Brain microvascular endothelial cell (primary cell): Measurements from ENCODE around the gene ACTBL2.
"Not testable (repeated sequence)": the region's sequence is repeated elsewhere in the genome, so short reads cannot be mapped to it uniquely, and the experiment has no call there.

Experiments used
- DNase-seq: peaks from one replicate; pipeline ENCODE4 v3.0.0-alpha.2; 2020
- H3K27ac ChIP-seq: fragments of 250-450 bp; sonication (Bioruptor Pico); 2 replicates; pipeline ENCODE4 v1.5.1; 2020; ENCODE audit warnings: mild to moderate bottlenecking, moderate library complexity
- H3K27me3 ChIP-seq: fragments of 250-450 bp; sonication (Bioruptor Pico); replicated peaks from 2 replicates; pipeline ENCODE4 v1.5.1; 2020; ENCODE audit warnings: mild to moderate bottlenecking
- H3K36me3 ChIP-seq: fragments of 250-450 bp; sonication (Bioruptor Pico); replicated peaks from 2 replicates; pipeline ENCODE4 v1.5.1; 2020; ENCODE audit warnings: mild to moderate bottlenecking
- H3K4me3 ChIP-seq: 2 replicates; pipeline ENCODE4 v1.5.1; 2011; ENCODE audit warnings: low read depth, mild to moderate bottlenecking, control low read depth, low read length, moderate library complexity
- in situ Hi-C: cut with HindIII; loops from 2 replicates; pipeline ENCODE4 v1.10.0; 2017; ENCODE audit warnings: low sequenced_read_pairs, low pct_ligation_motif_present
- TF ChIP-seq, protein P1 (sequence below): IDR thresholded peaks from 2 replicates; pipeline ENCODE4 v1.5.1; 2011; ENCODE audit warnings: low read depth, mild to moderate bottlenecking, moderate library complexity, low read length, control low read depth, inconsistent platforms; ENCODE audit errors: missing control alignments

The ACTBL2 gene

DNA sequence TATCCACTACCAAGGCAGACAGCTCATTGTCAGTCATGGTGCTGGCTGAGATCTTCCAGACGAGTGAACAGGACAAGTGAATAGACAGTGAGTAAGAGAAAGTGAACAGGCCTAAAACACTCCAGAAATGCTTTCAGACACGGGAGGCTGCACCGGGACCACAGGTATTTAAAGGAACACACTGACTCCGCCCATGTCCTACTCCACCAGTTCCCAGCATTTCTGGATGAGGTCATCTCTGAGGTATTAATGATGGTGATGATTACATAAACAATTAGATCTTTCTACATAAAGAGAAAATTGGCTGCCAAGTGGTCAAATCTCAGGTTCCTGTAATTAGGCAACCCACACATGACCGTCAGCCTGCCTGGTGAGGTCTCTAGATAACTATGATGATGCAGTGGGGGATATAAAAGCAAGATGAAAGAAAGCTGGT, at the start of gene ACTBL2:
Gene ACTBL2 (minus strand): TSS at position 141 of the 436 bp plus-strand sequence. CDS start 104 bp downstream, at position 37.
- in situ Hi-C loops = loop anchor here (25.0 kb wide), 3 partner anchors 170 to 980 kb away; partner anchors contain the start of gene PLK2
- Histone ChIP-seq H3K4me3 (no peak within 1 kb of the TSS), H3K36me3 (no peaks in the 10 kb centered on the region), H3K27me3 (no peaks in the 10 kb centered on the region), H3K27ac (peak within 1 kb of the TSS; percentile 14)
- TF ChIP-seq, protein P1, sequence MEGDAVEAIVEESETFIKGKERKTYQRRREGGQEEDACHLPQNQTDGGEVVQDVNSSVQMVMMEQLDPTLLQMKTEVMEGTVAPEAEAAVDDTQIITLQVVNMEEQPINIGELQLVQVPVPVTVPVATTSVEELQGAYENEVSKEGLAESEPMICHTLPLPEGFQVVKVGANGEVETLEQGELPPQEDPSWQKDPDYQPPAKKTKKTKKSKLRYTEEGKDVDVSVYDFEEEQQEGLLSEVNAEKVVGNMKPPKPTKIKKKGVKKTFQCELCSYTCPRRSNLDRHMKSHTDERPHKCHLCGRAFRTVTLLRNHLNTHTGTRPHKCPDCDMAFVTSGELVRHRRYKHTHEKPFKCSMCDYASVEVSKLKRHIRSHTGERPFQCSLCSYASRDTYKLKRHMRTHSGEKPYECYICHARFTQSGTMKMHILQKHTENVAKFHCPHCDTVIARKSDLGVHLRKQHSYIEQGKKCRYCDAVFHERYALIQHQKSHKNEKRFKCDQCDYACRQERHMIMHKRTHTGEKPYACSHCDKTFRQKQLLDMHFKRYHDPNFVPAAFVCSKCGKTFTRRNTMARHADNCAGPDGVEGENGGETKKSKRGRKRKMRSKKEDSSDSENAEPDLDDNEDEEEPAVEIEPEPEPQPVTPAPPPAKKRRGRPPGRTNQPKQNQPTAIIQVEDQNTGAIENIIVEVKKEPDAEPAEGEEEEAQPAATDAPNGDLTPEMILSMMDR = no peak
- peak; percentile 79 for DNase-seq

DNA sequence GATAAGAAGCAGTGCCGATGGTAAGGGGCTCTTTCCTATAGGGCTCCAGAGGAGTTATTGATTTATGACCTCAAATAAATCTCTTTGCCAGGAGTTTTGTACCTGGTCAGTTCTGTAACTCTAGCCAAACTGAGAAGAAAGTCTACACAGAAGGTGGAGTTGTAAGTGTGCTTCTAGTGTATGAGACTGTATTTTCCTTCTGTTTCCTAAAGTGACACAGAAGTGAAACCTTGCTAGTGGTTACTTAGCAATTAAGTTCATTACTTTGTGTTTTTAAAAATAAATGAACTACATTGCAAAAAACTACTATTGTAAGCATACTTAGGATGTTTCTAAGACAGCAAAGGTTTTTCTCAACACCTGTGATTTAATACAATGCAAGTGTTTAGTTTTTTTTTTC, 48.7 kb upstream of the ACTBL2 start:
- Histone ChIP-seq H3K27me3 (no peaks in the 10 kb centered on the region), H3K27ac (no peak overlapping the region), H3K4me3 (no peak overlapping the region), H3K36me3 (no peaks in the 10 kb centered on the region)
- in situ Hi-C loops = no loop called here
- TF ChIP-seq, protein P1 = no peak
- DNase-seq = no peak

DNA sequence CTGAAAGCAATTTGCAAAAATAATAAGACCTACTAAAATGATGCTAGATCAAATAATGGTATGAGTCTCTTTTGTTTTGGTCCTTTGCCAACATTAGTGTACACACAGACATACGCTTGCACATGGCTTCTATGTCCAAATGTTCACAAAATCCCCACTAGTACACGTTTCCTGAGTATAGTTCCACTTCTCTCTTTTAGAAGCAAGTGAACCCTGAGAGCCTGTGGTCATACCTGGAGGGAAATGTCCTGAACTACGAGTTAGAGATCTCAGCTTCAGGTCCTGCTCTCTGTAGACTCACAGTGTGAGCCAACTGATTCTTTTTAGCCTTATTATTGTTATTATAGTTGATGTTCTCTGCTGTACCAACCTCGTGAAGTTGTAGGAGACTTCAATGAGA, 47.3 kb upstream of the ACTBL2 start:
- no peak overlapping the region for H3K27ac ChIP-seq
- H3K36me3 ChIP-seq = no peaks in the 10 kb centered on the region
- DNase-seq = no peak
- H3K4me3 ChIP-seq = no peak overlapping the region
- H3K27me3 ChIP-seq = no peaks in the 10 kb centered on the region
- in situ Hi-C loops = no loop called here
- TF ChIP-seq, protein P1 = no peak

DNA sequence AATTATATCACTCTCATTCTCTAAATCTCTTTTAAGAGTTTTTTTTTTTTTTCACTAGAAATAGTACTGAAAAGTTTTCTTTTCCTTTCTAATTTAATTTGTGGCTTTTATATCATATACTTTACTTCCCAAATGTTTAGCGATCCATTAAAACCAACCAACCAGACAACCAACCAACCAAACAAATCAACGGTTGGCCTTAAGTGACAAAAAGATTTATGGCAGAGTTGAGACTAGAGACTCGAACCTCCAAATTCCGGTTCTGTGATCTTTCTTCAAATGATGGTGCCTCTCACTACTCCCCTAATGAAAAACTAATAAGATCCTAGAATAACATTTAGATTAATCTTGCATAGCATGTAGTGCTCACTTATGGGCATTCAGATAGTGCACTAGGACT, 45.3 kb upstream of the ACTBL2 start:
- in situ Hi-C loops = no loop called here
- TF ChIP-seq, protein P1 = no peak

DNA sequence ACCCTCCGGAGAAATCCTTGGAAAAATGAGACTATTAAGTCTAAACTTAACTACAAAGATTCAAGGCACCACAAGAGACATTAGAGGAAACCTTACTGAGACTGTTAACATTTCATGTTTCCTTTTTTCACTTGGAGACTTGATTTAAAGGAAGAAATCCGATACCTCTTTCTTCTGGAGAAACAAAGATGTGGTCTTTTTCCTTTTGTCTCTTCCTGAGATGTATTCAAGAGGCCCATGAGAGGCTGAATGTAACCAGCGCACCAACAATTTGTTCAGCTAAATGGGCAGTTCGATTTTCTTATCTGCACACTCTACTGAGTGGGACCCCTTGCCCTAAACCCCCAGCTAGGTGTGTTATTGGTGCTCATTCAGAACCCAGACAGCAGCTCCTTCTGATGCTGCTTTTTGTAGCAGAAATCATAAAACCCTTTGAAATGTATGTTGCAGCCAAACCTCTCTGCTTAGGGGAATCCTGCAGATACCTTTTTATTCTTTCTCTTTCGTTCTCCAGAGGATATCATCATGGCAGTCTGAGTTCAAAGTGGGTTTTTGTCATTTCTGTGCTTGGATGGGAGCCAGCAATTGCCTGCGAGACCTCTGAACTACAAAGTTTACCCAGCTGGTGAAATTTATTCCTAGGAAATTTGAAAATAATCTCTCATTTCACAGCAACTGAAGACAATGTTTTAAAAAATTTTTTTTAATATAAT, 41.9 kb upstream of the ACTBL2 start:
- TF ChIP-seq, protein P1 = no peak
- no peaks in the 10 kb centered on the region for H3K36me3 ChIP-seq
- no peak overlapping the region for H3K4me3 ChIP-seq
- in situ Hi-C loops = no loop called here
- H3K27me3 ChIP-seq = no peaks in the 10 kb centered on the region
- H3K27ac ChIP-seq = no peak overlapping the region
- no peak for DNase-seq

More for the DNA sequence above, 45.3 kb upstream of the ACTBL2 start:
- Histone ChIP-seq H3K36me3 (no peaks in the 10 kb centered on the region), H3K4me3 (no peak overlapping the region), H3K27me3 (no peaks in the 10 kb centered on the region), H3K27ac (no peak overlapping the region)
- no peak for DNase-seq

DNA sequence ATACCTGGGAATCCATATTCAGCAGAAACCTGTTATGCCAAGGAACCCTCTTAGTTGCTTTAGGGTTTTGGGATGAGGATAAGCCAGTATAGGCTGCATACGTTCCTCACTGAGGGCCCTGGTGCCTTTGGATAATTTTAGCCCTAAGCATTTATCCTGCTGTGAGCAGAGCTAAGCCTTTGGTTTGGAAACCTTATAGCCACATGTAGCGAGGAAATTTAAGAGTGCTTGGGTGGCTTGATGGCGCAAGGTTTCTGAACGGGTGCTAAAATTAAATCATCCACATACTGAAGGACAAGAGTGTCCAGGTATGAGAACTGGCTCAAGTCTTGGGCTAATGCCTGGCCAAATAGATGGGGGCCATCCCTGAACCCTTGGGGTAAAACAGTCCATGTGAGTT, 39.9 kb upstream of the ACTBL2 start:
- H3K27me3 ChIP-seq, H3K4me3 ChIP-seq, H3K36me3 ChIP-seq, in situ Hi-C loops, DNase-seq, H3K27ac ChIP-seq: not testable (repeated sequence)

DNA sequence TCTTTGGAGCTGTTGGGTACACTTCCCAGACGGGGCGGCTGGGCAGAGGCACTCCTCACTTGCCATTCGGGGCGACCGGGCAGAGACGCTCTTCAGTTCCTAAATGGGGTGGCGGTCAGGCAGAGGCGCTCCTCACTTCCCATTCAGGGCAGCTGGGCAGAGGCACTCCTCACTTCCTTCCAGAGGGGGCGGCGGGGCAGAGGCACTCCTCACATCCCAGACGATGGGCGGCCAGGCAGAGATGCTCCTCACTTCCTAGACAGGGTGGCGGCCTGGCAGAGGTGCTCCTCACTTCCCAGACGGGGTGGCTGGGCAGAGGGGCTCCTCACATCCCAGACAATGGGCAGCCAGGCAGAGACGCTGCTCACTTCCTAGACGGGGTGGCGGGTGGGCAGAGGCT, 35.8 kb upstream of the ACTBL2 start:
- H3K27ac ChIP-seq, H3K36me3 ChIP-seq, H3K27me3 ChIP-seq, DNase-seq, in situ Hi-C loops, H3K4me3 ChIP-seq: not testable (repeated sequence)
